Lung microvascular endothelial cell (primary cell): ENCODE data around the gene TFF3. TPM values are rescaled to one million over a fixed set of nuclear protein-coding genes. Genes with fewer than 3 reads are reported as not detected.

Source experiments
- DNase-seq, 2 donors: peaks; one replicate each; pipeline versions ENCODE4 v3.0.0 to v3.0.0-alpha.2; 2010; ENCODE audit warnings: low read depth in 2 of 2
- total RNA-seq: library from RNA; depleted of rRNA; stranded (reverse); fragments of >200 nt; gene quantifications from 2 replicates; pipeline ENCODE4 v1.2.1, GENCODE V29; 2014

TFF3 gene
- total RNA-seq, 1 donor from 2014 or later = 1,055 TPM

DNA sequence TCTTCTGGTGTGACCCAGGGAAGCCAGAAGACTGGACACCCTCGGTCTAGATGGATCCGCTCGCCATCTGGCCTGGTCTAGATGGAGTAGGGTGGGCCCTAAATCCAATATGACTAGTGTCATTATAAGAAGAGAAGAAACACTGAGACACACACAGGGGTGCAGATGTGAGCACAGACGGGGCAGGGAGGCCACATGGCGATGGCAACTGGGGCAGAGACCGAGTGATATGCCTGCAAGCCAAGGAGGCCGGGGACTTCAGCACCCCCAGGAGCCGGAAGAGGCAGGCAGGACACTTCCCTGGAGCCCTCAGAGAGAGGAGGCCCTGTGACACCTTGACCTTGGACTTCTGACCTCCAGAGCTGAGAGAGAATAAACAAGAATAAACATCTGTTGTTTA, 5.6 kb upstream of the TFF3 start:
- no peak for DNase-seq

GRCh38 chr21:42319851-42320572, 4.8 kb upstream of the TFF3 start:
- no peak for DNase-seq

GRCh38 chr21:42319376-42319775, 4.2 kb upstream of the TFF3 start:
- peak in 1 of 2 donors; percentile 27 for DNase-seq

GRCh38 chr21:42317826-42318746, 2.9 kb upstream of the TFF3 start:
- no peak for DNase-seq

GRCh38 chr21:42317341-42317741, 2.1 kb upstream of the TFF3 start:
- DNase-seq = no peak

GRCh38 chr21:42316891-42317290, 1.7 kb upstream of the TFF3 start:
- no peak for DNase-seq

- no peak for DNase-seq
Measured at GRCh38 chr21:42314616-42315295, 453 bp downstream of the TFF3 start.

- DNase-seq = peak in 1 of 2 donors; percentile 46
Measured at GRCh38 chr21:42313501-42313969, 1.7 kb downstream of the TFF3 start.

DNA sequence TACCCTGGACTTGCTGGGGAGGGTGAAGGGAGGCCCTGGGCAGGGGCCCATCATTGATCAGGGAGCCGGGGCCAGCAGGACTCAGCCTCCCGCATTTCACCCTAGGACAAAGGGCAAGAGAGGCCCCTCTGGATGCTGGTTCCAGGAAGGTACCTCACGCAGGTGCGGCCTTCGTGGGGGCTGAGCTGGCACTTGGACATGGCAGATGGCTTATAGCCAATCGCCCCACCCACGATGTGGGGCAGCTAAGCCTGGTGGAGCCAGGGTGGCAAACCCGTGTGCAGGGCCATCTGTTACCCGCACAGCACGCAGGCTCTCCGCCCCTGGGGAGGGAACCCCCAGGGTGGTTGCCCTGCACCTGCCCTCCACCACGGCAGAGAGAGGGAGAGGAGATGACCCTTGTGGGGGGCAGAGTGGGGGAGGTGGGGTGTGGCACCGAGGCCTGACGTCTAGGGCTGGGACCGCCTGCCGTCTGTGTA, 2.5 kb downstream of the TFF3 start:
- DNase-seq = no peak

DNA sequence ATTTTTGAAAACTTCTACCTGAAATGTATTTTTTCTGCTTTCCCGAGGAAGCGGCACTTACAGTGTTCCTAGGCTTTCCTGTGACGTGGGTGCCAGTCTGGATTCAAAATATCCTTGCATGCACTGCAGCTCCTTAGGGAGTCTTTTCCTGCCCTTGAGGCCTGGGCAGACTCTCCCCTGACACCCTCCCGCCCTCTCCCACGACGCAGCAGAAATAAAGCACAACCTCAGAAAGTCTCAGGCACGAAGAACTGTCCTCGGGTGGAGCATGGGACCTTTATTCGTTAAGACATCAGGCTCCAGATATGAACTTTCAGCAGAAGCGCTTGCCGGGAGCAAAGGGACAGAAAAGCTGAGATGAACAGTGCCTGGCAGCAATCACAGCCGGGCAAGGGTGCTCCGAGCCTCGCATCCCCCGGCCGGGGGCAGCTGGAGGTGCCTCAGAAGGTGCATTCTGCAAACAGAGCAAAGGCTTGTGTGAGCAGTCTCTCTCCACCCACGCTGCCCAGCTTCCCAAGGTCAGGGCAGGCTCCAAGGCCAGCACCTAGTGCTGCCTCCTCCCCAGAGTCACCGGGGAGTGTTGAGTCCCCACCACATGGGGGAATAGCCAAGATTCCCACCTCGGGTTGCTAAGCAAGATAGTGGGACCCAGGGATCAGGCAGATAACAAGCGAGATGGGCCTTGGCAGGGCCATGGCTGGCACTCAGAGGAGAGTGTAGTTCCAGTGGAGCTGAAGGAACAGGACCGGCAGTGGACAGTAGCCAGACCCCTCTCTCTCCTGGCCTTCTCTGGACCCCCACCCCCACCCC, 3.2 kb downstream of the TFF3 start:
- no peak for DNase-seq

- no peak for DNase-seq
Measured at GRCh38 chr21:42311160-42311559, 4.0 kb downstream of the TFF3 start.

GRCh38 chr21:42310411-42311001, 4.7 kb downstream of the TFF3 start:
- no peak for DNase-seq

DNA sequence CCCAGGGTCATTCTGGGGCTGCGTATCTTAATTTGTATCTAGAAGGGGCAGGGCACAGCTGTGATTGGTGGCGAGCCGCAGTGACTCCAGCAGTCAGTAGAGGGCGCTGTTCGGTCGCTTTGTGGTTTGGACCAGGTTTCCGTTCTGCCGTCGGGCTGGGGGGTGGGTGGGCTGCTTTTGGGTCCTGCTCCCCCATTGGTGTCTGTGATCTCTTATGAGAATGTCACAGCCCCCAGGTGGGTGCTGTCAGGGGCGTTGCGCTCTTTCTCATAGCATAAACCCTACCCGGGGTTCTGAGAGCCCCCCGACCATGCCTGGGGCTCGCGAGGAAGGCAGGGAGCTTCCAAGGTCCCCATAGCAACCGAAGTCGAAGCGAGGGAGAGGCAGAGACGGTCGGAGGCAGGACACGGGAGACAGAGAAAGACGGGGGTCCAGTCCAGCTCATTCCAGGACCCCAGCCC, 5.4 kb downstream of the TFF3 start:
- peak; percentile 35 to 70 for DNase-seq

DNA sequence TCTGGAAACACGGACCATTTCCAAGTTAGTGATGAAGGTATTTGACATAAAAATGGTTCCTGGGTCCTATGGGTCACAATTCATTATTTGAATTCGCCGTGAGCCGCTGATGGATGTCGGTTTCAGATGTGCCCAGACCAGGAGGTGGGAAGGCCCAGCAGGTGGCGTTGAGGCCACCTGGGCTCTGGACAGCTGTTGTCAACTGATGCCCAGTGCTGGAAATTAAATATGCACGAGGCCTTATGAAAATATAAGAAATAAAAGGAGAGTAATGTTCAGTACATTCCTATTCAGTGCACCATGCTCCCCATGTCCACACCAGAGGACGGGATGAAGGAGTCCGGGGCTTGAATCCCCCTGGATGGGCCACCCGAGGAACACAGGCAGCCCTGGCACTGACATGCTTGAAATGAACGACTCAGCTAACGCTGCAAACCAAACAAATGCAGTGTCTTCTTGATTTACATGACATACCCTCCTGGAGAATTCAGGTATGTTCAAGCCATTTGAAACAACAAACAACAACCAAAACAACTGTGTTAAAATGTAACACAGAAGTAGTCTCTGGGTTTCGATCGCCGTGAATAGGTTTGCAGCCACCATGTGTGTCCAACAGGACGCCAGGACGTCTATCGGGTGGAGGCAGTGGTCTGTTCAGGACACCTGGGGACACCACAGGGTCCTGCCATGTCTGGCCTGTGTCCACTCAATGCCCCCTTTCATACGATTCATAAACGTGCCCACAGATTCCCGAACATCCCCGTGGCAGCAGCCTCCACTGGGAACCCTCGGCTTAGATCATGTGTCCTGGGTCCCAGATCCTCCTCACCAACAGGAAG, 6.1 kb downstream of the TFF3 start:
- no peak for DNase-seq

GRCh38 chr21:42308161-42308913, 6.9 kb downstream of the TFF3 start:
- DNase-seq = no peak

DNA sequence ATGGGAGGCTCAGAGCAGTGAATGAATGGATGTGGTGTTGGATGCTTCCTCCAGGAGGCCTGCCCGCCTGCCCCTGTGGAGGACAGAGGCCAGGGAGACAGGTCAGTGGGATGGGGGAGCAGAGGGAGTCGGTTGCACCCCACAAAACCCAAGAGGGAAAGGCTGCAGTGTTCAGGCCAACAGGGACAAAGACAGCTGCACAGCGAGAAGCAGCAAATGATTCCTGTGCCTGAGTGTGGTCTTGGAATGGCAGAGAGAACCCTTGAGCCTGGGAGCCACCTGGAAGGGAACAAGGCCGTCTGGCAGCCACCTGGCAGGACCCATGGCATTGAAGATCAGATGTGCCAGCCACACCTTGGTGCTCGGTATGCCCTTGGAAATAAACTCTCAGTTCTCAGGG, 8.1 kb downstream of the TFF3 start:
- DNase-seq = no peak

DNA sequence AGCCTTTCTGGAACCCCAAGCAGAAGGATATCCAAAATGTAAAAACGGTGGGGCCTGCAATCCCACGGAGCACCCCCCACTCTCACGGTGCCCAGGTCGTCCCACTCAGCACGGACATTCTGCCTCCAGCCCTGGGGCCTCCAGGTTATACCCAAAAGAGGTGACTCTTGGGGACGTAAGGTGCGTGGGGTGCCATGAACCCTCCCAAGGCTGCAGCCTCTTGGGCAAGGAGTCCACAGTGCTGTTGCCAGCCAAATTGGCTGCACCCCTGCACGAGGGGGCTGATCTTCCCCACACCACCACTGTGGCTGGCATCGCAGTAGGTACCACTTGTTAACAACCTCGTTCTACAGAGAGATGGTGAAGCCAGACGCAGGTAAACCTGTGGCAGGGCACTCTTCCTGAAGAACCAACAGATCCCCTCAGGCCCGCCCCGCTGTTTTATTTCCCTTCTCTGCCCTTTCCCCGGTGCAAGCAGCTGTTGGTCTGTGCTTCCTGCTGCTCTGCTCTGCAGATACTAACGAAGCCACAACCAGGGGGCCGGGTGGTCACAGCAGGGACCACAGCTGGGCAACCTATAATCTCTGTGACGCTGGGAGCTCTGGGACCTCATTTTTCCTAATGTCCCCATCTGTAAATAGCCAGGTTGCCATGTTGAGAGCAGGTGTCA, 8.7 kb downstream of the TFF3 start:
- no peak for DNase-seq

DNA sequence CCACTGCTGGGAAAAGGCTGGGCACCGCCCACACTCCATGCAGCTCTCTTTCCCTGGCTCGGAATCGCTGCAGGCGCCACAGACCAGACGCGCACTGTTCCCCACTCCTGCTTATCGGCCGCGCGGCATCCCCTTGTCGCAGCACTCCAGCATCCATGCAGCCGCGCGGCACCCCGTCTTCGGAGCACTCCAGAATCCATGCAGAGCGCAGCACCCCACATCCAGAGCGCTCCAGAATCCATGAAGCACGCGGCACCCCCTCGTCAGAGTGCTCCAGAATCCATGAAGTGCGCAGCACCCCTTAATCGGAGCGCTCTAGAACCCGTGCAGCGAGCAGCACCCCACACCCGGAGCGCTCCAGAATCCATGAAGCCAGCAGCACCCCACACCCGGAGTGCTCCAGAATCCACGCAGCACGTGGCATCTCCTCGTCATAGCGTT, 9.5 kb downstream of the TFF3 start:
- DNase-seq = no peak
